Ecto neural progenitor cell (in vitro differentiated cells): ENCODE measurements around the gene TAF1L.
"Not testable (repeated sequence)": the region's sequence is repeated elsewhere in the genome, so short reads cannot be mapped to it uniquely, and the experiment has no call there.

Source experiments
- DNase-seq: peaks from one replicate; pipeline ENCODE4 v3.0.0-alpha.2; 2018; ENCODE audit warnings: low spot score

TAF1L gene

DNA sequence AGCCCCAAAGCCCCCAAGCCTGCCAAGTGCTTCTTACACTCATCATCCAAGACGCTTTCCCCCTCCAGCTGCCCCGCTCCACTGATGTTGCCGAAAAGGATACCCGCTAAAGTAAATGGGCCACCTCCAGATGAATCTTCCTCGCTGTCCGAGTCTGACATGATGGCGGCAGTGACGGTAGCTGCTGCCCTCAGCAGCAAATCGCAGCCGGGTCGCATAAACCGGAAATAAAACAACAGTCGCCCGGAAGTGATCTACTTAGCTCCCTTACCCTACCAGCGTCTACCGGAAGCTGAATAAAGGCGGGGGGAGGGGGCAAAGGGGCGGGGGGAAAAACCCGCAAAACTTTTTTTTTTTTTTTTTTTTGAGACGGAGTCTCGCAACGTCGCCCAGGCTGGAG is at the start of gene TAF1L:
TSS of gene TAF1L (minus strand) at position 308 of the 400 bp plus-strand sequence. CDS start at position 218, 90 bp downstream.
- no peak for DNase-seq

- no peak for DNase-seq
Measured at GRCh38 chr9:32681751-32682150, 46.3 kb upstream of the TAF1L start.

- no peak for DNase-seq
Measured at GRCh38 chr9:32677931-32678330, 42.5 kb upstream of the TAF1L start.

DNA sequence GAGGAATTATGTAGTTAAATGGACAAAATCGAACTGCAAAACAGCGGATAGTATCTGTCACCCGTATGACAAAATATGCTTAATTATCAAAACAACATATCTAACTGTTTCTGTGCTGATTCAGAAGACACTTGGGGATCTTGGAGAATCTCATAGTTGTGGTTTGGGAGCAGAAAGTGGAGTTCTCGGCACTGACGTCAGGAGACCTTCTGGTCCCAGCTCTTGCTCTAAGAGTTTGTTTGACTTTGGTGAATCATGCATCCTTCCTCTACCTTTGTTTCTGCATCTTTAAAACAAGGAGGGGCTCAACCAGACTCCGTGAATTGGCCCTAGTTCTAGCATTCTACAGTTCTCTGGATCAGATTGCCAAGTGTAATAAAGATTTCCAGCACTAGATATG is 37.0 kb upstream of the TAF1L start:
- DNase-seq: no peak

GRCh38 chr9:32671333-32671732 is 35.9 kb upstream of the TAF1L start:
- DNase-seq: no peak

DNA sequence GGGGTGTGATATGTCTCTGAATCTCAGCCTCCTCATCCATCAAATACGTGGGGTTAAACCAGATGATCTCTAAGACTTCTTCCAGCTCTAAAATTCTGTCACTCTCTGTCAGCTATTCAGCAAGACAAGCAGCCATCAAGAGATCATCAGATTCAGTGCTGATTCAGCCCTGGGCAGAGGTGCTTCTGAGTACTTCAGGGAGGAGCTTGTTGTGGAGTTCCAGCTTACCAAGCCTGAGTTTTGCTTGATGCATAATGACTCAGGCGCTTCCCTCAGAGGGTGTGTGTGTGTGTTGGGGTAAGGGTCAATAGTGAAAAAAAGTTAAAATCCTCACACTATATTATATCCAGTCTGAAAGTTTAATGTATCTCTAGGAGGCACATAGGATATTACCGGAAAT is 29.6 kb upstream of the TAF1L start:
- no peak for DNase-seq

DNA sequence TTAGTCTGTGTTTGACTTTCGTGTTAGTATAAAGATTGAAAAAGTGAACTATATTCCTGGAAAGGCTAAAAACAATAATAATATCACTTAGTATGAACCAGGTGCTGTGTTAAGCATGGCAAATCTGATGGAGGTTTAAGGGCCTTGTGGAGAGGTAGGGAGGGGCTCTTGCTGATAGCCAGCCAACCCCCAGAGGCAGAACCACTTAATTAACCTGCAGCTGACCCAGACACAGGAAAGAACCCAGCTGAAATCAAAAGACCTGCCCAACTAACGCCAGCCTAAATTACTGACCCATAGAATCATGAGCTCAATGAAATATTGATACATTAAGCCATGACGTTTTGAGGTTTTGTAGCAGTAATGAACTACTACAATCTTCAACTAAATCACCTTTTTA is 28.3 kb upstream of the TAF1L start:
- no peak for DNase-seq

GRCh38 chr9:32647671-32648070 is 12.2 kb upstream of the TAF1L start:
- no peak for DNase-seq

DNA sequence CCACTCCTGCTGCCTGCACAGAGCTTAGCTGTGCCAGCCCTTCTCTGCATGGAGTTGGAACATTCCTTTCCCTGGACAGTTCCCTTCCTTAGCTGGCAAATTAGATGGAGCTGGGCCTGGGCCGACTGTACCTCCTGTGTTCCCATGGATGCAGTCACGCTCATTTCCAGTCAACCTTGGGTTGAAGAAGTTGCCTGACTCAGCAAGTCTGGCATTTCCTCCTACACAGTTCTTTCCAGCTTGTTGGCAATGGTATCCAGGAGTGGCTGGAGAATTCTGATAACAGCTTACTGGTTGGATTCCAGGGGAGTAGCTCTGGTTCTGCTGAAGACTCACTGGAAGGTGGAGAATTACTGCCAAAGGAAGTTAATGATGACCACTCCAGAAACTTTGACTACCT is 9.2 kb upstream of the TAF1L start:
- DNase-seq: no peak

DNA sequence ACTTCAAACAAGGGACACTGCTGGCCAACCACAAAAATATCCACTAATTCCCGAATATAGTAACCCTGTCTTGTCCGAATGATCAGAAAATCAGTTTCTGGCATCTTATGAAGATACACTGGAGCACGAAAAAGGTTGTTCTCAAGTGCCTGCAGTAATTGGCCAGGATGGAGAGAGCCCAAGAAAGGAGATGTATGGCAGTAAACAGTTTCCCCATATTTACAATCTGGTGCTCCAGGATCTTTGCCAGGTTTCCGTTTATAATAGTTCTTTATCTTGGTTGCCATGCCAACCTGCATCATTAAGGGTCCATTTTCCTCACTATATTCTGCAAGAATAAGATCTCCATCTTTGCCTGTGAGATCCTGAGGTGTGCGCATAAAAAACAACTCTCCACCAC is 2.3 kb downstream of the TAF1L start:
- not testable (repeated sequence) for DNase-seq

DNA sequence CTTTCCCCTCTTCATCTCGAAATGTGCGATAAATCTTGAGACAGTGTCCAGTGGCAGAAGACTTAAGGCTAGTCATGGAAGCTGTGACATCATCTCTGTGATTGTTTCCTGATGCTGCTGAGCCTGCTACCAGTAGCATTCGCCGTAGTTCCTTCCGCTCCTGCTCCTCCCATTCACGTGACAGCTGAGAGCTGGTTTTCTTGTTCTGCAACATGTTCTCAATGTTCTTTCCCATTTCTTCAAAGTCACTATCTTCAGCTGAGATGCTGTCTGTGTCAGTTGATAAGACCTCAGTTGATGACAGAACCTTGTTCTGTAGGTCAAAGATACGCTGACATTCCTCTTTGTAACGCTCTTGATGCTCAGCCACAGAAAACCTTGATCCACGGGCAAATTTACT is 3.5 kb downstream of the TAF1L start:
- no peak for DNase-seq

- no peak for DNase-seq
Measured at GRCh38 chr9:32627394-32627954, 8.0 kb downstream of the TAF1L start.

DNA sequence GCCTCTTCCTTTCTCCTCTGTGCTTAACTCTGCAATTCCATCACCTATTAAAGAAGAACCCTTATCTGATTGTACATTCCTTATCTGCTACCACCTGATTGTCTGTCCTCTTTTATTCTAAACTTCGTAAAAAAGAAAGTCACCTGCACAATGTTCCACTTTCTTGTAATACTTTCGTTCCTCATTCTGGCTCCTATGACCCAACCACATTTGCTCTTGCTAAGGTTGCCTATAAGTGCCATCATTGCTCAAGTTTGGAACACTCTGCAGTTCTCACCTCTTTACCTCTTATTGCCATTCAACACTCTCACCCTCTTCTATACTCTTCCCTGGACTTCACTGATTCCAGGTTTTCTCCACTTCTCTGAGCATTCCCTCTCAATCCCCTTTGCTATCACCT is 10.1 kb downstream of the TAF1L start:
- DNase-seq: no peak

GRCh38 chr9:32622948-32623347 is 12.5 kb downstream of the TAF1L start:
- DNase-seq: no peak

GRCh38 chr9:32618261-32618660 is 17.2 kb downstream of the TAF1L start:
- DNase-seq: no peak

DNA sequence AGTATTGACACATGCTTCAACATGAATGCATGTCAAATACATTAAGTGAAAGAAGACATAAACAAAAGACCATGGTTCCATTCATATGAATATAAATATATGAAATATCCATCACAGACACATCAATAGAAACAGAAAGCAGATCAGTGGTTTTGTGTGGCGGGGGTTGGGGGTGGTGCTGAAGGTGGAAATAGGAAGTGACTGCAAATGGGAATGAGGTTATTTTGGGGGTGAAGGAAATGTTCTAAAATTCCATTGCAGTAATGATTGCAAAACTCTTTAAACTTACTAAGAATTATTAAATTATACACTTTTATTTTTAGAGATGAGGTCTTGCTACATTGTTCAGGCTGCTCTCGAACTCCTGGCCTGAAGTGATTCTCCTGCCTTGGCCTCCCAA is 28.7 kb downstream of the TAF1L start:
- no peak for DNase-seq

DNA sequence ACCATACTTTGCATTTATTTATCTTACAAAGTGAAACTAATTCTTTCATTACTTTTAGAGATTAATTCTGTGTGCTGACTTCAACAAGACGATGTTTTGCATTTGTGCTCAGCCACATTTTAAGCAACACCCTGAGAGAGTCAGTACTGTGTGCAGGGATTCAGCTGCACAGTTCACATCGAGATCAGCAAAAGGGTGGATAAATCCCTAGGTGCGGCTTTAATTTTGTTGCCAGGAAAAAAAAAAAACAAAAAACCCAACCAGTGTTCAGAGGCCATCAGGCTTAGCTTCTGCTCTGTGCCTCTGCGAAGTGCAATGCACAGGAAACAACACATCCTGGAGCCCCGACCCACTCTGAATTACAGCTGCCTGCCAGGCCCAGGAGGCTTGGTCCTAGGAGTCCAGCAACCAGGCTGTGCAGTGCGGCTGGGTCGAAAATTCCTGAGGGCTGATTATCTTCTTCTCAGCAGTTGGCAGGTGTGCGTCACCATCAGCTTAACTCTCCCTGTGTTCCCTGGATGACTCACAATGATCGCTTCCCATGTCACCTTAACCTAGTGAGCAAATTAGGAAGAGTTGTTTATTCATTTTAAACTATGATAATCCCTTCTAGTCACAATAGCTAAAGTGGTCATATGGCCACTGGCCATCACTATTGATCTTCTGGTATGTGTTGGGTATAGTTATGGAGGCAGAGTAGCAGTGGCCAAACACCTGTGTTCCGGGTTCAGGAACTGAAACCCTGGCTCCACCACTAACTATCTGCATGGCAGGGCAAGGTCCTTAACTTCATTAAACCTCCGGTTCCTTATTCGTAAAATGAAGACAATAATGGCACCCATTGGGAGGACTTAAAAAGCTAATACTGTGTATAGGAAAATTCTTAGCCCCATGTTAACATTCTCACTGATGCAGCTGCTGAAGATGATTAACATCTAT is 31.3 kb downstream of the TAF1L start:
- DNase-seq: no peak

GRCh38 chr9:32599021-32599420 is 36.4 kb downstream of the TAF1L start:
- DNase-seq: not testable (repeated sequence)

DNA sequence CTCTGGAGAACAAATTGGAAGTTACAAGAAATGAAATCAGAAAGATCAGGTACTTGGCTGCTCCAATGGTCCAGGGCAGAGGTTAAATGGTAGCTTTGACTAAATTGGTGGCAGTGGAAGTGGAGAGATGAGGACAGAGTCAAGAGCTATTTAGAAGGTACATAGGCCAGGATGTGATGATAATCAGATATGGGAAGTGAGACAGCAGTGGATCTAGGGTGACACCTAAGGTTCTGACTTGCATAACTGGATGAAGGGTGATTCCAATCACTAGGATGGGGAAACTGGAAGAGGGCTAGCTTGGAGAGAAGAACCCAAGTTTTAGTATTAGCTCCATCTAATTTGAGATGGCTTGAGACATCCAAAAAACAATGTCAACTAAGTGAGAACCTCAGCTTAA is 38.5 kb downstream of the TAF1L start:
- DNase-seq: no peak

DNA sequence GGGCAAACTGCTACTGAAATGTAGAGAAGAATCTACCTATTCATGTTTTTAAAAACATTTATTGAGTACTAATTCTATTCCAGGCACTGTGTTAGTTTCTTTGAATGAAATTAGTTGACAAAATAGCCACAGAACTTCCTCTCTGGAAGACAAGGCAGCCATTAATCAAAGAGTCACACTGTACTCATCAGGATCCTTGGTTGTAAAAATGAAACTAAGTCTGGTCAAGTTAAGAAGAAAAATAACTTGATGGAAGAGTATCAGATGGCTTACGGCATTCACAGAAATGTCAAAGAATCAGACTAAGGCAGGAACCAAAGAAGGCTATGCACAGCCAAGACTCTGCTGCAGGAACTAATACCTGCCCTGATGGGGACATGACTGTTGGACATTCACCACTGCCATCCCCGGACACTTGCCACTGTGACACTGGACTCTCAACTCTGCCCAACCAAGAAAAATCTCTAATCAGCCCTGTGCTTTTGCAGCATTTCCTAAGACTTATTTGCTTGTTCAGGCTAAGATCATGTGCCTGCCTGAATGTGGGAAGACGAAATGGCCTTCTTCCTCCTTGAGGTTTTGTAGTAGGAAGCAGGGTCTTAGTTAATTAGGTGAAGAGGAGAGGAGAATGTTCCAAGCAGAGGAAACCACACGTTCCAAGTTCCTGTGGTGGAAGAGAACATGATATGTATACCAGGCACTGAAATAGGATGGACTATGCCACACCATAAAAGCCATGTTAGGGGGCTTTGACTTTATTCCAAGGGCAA is 39.2 kb downstream of the TAF1L start:
- DNase-seq: no peak

DNA sequence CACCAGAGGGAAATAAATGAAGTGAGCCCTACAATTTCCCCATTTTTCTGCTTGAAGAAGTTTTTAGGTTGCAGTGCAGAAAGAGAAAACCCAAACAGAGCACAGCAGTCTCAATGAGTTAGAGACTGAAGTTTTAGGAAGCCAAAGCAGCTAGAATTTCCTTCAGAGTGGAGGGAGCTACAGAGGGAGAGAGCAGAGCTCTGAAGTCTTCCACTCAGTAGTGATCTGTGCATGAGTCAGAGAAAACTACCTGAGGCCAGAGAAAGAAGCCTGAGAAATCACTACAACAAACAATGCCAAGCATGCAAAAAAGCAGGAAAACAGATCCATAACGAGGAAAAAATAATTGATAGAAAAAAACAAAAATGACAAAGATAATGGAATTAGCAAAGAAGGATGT is 44.6 kb downstream of the TAF1L start:
- no peak for DNase-seq

- no peak for DNase-seq
Measured at GRCh38 chr9:32590476-32590875, 45.0 kb downstream of the TAF1L start.
